GM18498 (cell line): Measurements from ENCODE around the gene VRK1.
A peak's percentile ranks its signal among the peaks of the same experiment; 100 is the strongest.
"Not testable (repeated sequence)": the region's sequence is repeated elsewhere in the genome, so short reads cannot be mapped to it uniquely, and the experiment has no call there.

Experiments
- ATAC-seq: cut with Tn5 transposase; IDR thresholded peaks from one replicate; pipeline ENCODE4 v1.9.1; 2021; ENCODE audit warnings: mild to moderate bottlenecking, moderate library complexity; ENCODE audit not compliant: unreplicated experiment

The VRK1 gene

DNA sequence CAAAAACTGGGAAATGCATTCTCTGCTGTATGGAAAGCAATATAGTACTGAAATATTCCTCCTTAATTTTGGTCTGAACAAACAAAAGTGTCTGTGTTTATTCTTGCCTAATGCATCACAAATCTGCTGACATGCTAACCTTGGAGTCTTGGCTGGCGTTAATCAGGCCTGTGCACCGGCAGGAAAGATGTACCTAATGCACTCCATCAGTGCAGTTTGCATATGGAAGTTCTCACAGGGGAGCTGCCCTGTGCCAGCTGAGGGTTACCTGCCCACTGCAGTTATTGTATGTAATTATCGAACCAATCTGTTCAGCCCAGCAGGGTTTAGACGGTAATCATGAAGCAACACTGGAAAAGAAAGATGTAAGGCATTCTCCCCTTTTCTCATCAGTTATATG, 76.9 kb downstream of the VRK1 start:
- ATAC-seq: no peak

- ATAC-seq: no peak
Measured at GRCh38 chr14:96876747-96877146, 79.6 kb downstream of the VRK1 start.

DNA sequence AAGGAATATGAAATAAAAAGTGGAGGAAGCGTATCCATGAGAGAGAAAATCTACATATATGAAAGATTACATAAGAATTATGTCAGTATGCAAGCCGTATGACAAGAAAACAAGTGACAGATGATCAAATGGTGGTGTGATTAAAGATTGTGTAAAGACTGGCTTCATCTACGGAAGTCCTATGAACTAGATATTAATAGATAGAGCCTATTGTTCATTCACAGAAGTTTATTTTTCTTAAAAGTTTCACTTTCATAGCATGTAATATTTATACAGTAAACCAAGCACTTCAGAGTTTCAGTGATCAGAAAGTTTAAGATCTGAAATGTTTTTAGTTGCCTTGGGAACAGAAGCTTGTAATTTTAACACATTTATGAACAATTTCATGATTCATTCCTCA, 84.5 kb downstream of the VRK1 start:
- ATAC-seq: peak; percentile 83

- ATAC-seq: not testable (repeated sequence)
Measured at GRCh38 chr14:96883974-96884373, 86.8 kb downstream of the VRK1 start.

GRCh38 chr14:96888158-96888557, 91.0 kb downstream of the VRK1 start:
- peak; percentile 75 for ATAC-seq

- no peak for ATAC-seq
Measured at GRCh38 chr14:96888593-96888992, 91.4 kb downstream of the VRK1 start.

- no peak for ATAC-seq
Measured at GRCh38 chr14:96889091-96889490, 91.9 kb downstream of the VRK1 start.

DNA sequence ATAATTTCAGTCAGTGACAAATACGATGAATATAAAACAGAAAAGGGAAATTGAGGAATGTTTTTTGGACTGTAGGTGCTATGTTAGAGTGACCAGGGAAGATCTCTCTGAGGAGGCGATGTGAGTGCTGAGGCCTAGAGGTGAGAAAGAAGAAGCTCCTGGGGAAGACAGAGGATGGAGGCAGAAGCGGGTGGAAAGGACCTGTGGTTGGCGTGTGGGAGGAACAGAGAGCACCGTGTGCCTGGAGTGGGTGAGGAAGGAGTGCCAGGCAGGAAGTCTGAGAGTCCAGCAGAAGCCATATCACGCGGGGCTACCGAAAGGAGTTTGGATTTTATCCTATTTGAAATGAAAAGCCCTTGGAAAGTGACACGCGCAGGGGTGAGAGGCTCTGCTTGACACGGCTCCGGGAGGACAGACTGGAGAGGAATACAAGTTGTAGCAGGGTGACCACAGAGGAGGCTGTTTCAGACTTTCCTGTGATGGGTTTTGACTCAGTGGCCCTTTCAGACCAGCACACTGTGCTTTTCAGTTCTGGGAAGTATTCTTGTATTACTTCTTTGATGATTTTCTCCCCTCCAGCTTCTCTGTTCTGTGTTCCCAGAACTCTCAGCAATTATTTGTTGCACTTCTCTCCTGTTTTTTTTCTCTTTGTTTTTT, 96.9 kb downstream of the VRK1 start:
- ATAC-seq: no peak

DNA sequence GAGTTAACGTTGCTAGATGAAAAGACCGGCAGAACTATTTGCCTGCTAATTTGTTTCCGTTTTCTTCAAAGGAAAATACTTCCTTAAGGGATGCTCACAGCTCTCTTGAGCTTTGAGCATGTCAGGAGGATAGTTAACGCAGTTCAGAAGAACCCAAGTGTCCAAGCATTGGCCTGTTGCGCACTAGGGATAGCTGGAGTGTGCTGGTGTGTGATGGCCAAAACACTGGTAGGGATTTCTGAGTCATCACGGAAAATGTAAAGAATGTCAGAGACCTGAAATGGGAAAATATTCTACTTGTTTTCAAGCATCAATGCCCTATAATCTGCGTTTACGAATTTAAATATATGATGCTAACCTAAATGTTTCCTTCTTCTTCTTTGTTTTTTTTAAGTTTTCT, 97.8 kb downstream of the VRK1 start:
- ATAC-seq: no peak

GRCh38 chr14:96895658-96896271, 98.6 kb downstream of the VRK1 start:
- ATAC-seq: peak; percentile 78

DNA sequence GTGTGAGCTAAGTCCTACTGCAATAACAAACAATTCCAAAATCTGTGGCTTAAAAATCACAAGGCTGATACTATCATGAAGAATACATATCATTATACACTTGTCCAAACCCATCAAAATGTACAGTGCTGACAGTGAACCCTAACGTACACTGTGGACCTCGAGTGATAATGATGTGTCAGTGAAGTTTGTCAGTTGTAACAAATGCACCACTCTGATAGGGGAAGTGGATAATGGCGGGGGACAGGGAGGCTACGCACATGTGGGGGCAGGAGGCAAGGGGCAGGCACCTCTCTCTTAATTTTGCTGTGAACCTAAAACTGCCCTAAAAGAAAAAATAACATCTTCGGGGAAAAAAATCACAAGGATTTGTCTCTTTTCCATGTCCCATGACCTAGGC, 100.0 kb downstream of the VRK1 start:
- no peak for ATAC-seq

DNA sequence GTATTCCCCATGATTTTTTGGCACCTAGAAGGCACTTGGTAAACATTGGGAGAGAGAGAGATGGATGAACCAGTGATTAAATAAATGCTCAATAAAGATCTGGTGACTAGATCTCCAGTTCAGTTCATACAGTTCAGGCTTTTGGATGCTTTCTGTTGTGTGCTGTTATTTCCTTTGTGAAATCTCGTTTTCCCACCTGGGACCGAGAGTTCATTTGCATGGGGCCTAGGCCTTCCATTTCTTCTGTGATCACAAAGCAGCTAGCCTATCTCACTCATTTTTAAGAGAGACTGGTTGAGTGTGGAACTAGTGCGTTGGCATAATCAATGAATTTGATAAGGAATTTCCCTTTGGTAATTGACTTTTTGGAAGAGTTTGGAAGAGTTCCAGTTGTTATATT, 104.0 kb downstream of the VRK1 start:
- ATAC-seq: peak; percentile 81

DNA sequence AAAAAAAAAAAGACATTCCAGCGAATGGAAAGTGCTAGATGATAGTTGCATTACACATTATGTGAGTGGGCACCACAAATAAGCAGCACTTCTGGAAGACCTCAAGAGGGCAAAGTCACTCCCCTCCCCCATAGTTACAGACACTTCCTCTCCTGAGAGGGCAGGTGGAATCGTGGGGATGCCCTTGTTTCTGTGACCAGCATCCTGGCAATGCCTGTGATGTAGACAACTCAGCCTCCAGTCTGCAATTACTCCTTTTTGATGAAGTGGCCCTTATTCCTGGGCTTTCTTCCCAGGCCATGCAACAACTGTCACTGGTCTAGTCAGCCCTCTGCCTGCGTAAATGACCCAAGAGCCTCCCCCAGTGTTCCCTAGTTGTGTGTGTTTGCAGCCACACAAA, 104.8 kb downstream of the VRK1 start:
- ATAC-seq: no peak

GRCh38 chr14:96903444-96904023, 106.4 kb downstream of the VRK1 start:
- ATAC-seq: no peak

GRCh38 chr14:96904201-96904600, 107.0 kb downstream of the VRK1 start:
- no peak for ATAC-seq

GRCh38 chr14:96905065-96905464, 107.9 kb downstream of the VRK1 start:
- no peak for ATAC-seq

DNA sequence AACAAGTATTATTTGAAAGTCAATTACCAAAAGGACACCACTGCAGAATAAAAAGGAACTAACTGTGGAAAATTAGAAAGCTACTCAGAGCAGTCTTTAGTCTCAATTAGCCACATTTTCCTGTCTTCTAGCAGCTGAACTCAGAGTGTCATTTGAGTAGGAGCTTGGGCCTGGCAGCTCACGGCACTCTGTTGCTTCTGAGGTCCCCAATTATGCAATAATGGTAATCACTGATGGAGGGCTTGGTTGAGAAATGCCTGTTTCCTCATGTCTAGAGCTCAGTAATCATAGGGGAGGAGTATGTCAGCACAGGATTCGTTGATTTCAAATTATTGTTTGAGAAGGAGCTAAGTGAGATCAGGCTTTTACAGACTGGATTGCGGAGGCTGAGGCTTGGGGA, 108.6 kb downstream of the VRK1 start:
- no peak for ATAC-seq

- ATAC-seq: no peak
Measured at GRCh38 chr14:96906434-96906833, 109.3 kb downstream of the VRK1 start.

DNA sequence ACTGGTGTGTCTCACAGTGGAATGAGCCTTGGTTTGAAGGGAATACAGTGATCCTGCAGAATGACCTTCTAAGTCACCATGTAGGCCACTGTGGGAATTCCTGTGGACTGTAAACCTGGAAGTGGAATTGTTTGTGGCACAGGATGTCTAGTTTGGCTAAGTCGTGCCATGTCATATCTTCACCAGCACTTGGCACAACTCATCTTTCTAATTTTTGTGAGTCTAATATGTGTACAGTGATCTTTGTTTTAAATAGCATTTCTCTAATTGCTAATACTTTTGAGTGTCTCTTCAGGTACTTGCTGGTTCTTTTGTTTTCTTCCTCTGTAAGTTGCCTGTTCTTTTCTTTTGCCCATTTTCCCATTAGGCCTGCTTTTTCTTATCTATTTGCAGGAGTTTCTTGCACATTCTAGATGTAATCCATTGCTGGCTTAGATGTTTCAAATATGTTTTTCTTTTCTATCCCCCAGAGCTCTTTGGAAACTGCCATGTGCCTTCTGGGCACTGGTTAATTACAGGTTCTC, 112.7 kb downstream of the VRK1 start:
- no peak for ATAC-seq

GRCh38 chr14:96911499-96912149, 114.4 kb downstream of the VRK1 start:
- no peak for ATAC-seq

GRCh38 chr14:96914571-96915128, 117.5 kb downstream of the VRK1 start:
- ATAC-seq: no peak
